A549 (cell line): ENCODE measurements around the gene GZF1.

ENCODE experiments used
- CEBPB ChIP-seq, 2 experiments: fragments of >200 bp in 1 of 2; sonication (Bioruptor Twin) in 1 of 2; formaldehyde crosslinking in 1 of 2; IDR thresholded peaks; 2 replicates each; pipeline ENCODE4 v1.6.1; 2012 to 2016
- CTCF ChIP-seq: fragments of >200 bp; sonication (Bioruptor Twin); formaldehyde crosslinking; IDR thresholded peaks from 3 replicates; pipeline ENCODE4 v1.5.1; 2016
- KDM1A ChIP-seq: fragments of 200-600 bp; sonication (generic); IDR thresholded peaks from 2 replicates; pipeline ENCODE4 v1.6.1; 2016; ENCODE audit warnings: low read depth, mild to moderate bottlenecking
- RAD21 ChIP-seq, 2 experiments: fragments of >200 bp in 1 of 2; sonication (Bioruptor Twin) in 1 of 2; formaldehyde crosslinking in 1 of 2; IDR thresholded peaks in 1 of 2; conservative IDR thresholded peaks in 1 of 2; 2 replicates in 1 of 2; 3 replicates in 1 of 2; pipeline ENCODE4 v1.6.1; 2012 to 2018; ENCODE audit warnings: inconsistent platforms in 1 of 2
- SMC3 ChIP-seq: fragments of >200 bp; sonication (Bioruptor Twin); formaldehyde crosslinking; IDR thresholded peaks from 3 replicates; pipeline ENCODE4 v1.6.1; 2018; ENCODE audit warnings: inconsistent platforms

GRCh38 chr20:23420943-23421931 is 59.3 kb downstream of the GZF1 start, which contains the start of gene NAPB:
- TF ChIP-seq CTCF (peak; percentile 9; the same call in 2 of the 3 replicates), RAD21 (conservative IDR thresholded peaks at IDR 0.05 in 1 of 2, IDR thresholded peaks at IDR 0.05 in 1 of 2) (no peak), CEBPB (IDR thresholded peaks at IDR 0.05) (no peak), SMC3 (no peak), KDM1A (no peak)
